Endometrial microvascular endothelial cells (primary cell): Measurements from ENCODE around the gene POU2AF2. TPM values are rescaled to one million over a fixed set of nuclear protein-coding genes. Genes with fewer than 3 reads are reported as not detected.
"Not testable (repeated sequence)": the region's sequence is repeated elsewhere in the genome, so short reads cannot be mapped to it uniquely, and the experiment has no call there.

ENCODE experiments used
- in situ Hi-C: cut with HindIII; loops from 2 replicates; pipeline ENCODE4 v1.10.0; 2017; ENCODE audit warnings: low sequenced_read_pairs, low pct_unique_long_range_greater_than_20kb; ENCODE audit errors: inconsistent ontology term
- total RNA-seq: library from RNA; depleted of rRNA; stranded (reverse); fragments of >200 nt; gene quantifications from one replicate; pipeline ENCODE4 v1.2.3, GENCODE V29; 2015; ENCODE audit errors: inconsistent ontology term

The POU2AF2 gene
- total RNA-seq, 1 donor from 2014 or later, result not detected

DNA sequence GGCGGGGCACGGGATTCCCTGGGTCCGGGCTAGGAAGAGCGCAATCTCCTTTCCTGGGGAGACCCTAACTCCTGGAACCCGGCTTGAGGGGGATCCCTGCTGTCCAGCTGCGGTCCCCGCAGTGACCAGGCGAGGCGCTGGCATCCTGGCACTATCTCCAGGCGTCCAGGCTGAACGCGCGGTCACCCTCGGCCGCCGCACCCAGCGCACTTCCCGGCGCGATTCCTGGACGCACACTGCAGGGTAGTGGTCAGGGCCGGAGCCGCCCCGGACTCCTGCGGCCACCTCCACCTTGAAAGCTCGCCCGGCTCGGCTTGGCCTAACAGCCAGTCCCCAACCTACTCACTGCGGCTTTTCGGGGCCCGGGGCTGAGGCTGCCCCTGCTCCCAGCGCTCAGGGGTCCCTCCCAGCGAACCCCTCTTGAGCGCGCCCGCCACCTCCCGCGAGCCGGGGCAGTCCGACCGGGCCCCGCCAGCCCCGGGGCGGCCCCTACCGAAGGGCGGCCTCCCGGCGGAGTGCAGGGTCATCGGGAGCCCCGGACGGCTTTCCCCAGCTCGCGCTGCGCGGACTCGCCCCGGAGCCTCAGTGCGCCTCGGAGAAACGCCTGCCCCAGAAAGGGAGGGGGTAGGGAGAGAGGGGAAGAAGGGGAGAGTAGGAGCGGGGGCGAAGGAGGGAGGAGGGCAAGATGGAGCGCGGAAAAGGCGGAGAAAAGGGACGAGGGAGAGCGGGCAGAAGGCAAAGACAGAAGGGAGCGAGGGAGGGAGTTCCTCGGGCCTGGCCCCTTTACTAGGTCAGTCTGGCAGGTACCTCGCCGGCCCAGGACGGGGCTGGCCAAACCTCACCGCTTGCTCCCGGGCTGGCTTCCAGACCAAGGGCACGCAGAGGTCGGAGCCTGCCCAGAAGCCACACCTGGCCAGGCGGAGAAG lies 53.8 kb downstream of the POU2AF2 start:
- in situ Hi-C loops, result no loop called here

DNA sequence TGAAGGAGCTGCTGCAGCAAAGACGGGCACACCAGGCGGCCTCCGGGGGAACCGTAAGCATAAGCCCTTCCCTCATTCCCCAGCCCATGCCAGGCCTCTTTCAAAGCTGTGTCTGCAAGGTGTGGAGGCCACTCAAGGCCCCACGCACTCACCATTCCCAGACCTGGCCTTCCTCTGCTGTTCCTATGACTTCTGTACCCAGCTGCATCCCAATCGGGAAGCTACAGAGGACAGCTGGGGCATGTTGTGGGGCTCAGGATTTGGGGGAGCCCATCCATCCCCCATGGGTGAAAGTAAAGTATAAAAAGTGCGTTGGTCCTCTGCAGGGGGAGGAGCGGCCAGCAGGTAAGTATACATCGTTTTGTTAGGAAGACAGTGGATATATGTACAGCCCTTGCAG lies 55.0 kb downstream of the POU2AF2 start:
- in situ Hi-C loops, result no loop called here

DNA sequence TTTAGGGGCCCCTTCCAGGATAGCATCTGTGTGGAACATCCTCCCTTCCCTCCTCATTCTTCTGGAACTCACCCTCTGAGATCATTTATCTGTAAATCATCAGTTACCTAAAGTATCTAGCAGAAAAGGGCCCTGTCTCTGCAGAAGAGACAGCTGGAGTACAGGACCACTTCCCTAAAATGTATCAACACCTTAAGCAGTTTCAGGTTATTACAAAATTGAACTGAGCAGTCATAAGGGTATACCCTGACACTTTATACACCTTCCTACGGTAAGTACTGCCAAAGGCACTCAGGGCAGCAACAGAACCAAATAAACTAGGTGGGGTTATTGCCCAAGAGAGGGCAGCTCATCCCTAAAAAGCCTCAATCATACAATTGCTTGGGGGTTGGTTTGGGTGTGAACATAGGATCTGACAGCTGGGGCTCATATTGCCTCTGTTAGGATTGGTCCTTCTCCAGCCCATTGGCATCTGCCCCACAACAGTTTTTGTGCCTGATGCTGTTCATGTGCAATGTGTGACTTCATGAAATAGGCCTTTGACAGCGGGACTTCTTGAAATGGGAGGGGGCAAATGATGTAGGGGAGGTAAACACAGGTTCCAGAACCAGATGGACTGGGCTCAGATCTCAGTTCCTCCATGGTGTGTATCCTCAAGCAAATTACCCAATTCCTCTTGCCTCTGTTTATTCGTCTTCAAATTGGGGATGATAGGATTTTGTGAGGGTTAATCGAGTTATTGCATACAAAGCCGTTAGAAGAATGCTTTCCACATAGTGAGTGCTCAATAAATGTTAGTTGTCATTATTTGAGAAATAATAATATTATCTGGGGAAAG lies 55.7 kb downstream of the POU2AF2 start:
- in situ Hi-C loops, result no loop called here

DNA sequence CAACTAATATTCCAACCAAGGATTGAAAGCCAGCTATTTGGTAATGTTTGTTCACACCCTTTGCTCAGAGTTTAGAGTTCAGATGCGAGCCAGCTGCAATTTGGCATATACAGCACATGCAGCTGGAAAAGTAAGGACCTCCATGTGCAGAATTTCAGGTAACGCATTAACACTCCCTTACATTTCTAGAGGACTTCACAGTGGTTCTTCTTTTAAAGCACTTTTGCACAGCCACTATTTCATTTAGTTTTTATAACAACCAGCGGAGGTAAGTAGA lies 56.3 kb downstream of the POU2AF2 start:
- in situ Hi-C loops, result no loop called here

DNA sequence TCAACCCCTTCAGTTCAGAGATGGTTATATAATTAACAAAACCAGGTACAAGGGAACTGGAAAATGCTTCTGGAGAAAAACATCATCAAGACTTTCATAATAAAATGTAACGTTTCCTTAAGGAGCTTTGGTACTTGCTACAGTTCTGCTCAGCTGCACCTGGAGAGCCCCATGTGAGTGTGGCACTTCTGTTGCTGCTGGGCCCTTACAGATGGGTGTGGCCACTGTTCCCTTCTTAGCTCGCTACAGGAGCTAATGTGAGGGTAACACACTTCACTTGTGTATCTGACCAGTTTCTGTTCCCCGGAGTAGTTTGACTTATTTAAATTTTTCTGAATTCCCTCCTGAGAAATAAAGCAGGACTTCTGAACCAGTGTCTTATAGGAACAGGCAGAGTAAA lies 56.8 kb downstream of the POU2AF2 start:
- in situ Hi-C loops, result no loop called here

DNA sequence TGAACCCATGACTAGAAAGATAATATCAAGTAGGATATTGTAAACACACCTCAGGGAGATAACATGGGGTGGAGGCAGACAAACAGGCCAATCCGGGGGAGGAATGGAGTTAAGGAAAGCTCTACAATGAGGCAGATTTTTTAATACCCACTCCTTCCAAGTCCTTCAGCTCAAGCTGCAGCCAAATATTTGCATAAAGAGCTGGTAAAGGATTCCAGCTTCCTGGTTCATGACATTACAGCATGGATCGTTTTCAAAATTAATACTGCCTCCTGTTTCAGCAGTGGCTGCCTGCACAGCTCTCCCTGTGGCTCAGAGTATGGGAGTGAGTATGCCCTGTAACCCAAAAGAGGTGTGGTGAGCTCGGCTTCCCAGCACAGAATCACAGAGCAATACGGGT lies 57.9 kb downstream of the POU2AF2 start:
- in situ Hi-C loops, result no loop called here

DNA sequence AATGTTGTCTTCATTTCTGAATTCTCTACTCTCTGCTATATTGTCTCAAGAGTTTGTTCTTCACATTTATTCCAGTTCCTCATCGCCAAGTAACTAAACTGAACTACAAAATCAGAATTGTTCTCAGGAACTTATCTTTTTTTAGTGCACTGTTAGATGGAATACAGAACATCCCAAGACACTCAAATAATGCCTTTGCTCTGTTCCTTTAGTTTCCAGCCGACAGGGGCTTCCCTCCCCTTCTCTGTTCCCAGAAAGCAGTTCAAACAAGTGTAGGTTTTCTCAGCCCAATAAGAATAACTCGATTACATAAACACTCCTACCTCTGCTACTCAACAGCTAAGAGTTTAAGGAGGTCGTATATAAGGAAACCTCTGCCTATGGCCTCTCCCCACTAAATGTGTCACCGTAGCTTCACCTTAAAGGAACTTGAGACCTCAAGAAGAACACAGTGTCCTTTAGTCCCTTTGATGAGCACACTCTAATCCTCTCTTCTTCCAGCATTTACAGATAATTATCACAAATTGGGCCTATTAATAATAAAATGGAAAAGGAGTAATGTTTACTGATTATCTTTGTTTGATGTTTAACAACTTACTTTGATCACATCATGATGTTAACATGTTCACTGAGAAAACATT lies 59.8 kb downstream of the POU2AF2 start:
- in situ Hi-C loops, result no loop called here

DNA sequence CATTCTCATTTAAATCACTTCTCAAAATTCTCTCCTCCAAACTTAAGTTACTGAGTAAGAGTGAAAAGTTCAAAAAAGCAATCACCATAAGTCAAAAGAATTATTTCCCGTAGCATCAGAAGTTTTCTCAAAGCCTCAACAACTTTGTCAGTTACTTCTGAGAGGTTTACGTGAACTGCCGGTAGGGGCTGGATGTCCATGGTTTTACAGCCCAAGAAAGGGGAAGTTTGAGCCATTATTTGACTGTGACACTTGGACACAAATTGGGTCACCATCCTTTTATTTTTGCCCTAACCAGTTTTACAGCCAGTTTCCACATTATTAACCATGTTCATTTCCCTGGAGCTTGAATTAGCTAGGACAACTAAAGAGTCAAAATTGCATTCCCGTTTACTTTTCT lies 60.4 kb downstream of the POU2AF2 start:
- in situ Hi-C loops, result no loop called here

DNA sequence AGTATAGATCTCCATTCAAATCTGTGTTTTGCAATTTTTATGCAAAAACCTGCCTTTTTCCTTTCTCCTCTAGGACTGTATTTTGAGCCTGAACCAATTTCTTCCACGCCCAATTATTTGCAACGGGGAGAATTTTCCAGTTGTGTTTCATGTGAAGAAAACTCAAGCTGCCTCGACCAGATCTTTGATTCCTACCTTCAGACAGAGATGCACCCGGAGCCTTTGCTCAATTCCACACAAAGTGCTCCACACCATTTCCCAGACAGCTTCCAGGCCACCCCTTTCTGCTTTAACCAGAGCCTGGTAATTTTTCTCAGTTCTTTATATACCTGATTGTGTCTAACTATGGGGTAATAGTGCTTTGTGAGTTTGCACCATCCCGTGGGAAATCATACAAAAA lies 60.8 kb downstream of the POU2AF2 start:
- in situ Hi-C loops, result no loop called here

DNA sequence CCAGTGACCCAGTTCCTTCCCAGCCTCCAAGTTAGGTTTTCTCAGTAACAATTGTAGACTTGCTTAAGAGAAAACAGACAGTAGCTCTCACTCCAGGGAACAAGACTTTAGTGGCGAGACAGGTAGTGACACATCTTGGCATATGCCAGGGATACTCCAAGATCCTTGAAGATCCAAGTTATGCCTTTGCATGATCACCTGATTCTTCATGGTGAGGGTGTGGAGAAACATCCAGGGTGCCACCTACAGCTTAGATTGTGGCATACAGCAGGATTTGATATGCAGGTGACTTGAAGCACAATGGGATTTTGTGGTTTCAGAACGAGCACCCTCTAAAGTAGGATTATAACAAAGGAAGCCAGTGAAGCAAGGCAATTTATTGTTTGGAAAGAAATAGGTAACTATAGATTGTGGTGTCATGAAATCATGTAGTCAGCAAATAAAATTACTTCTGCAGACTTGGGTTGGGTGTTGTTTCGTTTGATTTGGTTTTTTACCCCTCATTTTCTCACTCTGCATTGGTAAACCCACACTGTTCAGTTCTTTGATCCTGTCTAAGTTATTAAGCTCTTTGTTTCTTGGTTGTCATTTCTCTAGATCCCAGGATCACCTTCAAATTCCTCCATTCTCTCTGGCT lies 62.1 kb downstream of the POU2AF2 start:
- in situ Hi-C loops, result no loop called here

DNA sequence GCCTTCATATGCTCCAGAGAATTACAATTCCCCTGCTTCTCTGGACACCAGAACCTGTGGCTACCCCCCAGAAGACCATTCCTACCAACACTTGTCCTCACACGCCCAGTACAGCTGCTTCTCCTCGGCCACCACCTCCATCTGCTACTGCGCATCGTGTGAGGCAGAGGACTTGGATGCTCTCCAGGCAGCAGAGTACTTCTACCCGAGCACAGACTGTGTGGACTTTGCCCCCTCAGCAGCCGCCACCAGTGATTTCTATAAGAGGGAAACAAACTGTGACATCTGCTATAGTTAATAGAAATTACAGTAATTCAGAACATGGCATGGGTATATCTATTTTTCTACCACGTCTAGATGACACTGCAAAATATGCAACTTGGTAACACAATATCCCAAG lies 62.6 kb downstream of the POU2AF2 start:
- in situ Hi-C loops, result no loop called here

DNA sequence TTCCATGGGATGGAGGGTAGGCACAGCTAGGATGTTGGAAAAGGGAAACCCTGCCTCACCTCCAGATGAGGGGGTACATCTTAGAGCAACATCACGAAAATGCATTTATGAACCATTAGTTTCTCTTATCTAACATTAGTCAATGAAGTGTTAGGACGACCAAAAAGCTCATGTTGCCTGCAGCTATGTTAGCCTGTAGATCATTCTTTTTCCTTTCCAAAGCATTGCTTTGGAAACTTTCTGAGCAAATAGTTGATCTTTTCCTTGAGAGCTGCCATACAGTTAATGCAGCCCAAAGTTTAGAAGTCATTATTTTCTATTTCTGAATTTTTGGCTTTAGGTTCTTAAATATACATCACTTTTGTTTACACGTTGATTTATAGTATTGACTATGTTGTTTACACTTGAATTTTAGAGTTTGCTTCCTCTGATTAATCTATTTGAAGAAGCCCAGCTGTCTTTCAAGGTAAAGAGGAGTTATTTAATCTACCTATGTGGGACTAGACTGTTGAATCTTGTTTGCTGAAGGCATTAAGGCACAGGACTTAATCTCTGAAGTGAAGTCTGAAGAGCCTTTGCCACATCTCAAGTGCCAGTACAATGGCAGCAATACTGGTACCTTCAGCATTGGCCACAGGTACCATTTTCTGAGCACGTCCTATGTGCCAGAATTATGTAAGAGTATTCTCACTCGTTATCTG lies 63.8 kb downstream of the POU2AF2 start:
- in situ Hi-C loops, result no loop called here

DNA sequence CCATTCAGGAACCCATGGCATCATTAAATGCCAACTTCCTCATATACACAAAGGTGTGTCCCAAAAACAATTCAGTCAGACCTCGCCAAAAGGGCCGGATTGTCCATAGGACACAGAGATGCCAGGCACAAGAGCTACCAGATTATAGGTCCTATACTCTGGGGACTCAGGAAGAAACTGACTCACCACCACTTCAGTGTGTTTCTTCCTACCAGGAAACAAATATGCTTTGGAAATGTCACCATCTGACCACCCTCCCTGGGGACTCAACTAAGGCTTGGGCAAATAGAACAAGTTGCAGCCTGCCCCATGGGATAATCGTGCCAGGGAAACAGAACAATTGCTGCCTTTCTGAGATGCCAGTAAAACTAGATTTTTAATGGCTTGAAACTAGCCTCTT lies 64.6 kb downstream of the POU2AF2 start:
- in situ Hi-C loops, result no loop called here

DNA sequence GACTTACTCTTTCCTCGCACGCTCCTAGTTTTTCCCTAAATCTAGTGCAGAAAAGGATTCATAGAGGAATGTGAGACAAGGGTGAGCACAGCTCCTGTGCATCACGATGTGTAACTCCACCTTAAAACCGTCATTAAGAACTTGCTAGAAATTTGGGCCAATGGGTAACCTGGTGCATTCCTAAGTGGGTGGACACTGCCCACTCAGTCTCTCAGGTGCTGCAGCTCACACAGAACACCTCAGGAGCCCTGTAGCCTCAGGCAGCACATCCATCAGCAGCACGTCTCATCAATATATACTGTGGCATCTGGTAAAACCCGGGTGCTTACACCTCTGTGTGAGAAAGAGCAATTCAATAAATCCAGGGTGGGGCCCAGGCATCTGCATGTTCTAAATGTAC lies 65.2 kb downstream of the POU2AF2 start:
- in situ Hi-C loops, result no loop called here

DNA sequence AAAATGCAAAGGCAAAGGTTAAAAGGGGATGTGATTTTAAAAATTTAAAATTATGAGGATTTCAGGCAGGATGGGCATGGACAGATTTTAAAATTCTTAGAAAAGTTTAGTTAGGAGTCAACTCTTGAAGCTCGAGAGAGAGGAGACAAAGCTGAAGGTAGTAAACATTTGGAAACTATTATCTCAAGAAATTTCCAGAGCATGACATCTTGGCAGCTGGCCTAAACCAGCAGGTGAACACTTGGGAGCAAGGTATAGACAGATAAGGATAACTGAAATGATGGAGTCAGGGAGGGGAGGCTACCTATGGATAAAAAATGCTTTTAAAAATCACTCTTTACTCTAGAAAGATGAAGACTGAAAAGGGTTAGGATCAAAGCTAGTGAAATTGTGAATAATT lies 66.6 kb downstream of the POU2AF2 start:
- in situ Hi-C loops, result no loop called here

DNA sequence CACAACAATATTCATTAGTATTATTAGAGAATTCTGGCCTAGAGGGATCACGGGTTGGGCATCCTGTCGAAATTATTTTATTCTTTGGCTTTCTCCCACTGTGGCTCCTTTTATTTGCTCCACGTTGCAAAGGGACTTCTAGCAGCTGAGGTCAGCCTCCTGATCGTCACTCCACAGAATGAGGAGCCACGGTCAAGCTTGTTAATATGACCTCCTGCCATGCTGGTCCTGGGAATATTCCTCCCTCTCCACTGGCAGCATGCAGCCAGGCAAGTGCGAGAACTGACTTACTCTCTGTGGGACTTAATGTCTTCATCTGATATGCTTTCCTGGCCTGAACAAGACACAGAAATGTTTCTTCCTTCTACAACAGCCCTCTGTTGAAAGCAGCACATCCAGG lies 73.8 kb downstream of the POU2AF2 start:
- in situ Hi-C loops, result no loop called here

DNA sequence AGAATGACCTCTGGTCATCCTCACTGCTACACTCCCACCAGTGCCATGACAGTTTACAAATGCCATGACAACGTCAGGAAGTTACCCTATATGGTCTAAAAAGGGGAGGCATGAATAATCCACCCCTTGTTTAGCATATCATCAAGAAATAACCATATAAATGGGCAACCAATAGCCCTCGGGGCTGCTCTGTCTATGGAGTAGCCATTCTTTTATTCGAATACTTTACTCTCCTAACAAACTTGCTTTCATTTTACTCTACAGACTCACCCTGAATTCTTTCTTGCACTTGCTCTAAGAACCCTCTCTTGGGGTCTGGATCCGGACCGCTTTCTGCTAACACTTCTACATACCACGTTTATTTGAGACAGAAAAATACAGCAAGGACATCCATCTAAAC lies 74.7 kb downstream of the POU2AF2 start:
- in situ Hi-C loops, result not testable (repeated sequence)

DNA sequence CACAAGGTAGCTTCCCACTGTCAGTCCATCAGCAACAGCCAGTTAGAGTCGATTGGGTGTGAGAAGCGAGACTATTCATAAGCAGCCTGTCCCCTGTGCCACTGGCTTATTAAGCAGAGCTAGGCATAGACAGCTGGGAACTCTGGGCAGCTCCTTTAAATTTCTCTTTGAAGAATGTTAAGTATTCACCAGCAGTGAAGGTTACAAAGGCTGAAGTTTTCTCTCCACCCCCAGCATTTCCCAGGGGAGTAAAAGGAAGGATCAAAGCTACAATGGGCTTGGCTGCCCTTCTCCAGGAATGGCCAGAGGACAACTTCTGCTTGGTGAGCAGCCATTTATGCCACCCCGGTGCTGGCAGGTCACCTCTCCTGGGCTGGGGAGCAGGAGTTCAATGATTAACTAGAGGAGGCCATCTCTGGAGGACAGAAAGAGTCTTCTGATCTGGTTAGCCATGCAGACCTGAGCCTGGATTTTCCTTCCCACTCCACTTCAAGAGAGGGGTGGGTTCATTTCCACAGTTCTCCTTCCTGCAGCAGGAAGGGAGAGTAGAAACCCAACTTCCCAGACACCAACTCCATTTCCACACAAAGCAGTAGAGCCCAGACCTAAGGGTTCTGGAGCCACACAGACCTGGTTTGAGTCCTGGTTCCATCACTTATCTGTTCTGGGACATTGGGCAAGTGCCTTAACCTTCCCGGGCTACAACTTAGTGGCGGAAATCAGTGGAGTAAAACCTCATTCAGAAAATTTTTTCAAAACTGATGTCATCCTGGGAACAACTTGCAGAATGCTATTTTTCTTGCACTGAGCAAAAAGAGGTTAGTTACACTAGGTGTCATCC lies 75.4 kb downstream of the POU2AF2 start:
- in situ Hi-C loops, result no loop called here
